NCI-H510A treated with DMSO at 0.1 percent for 48 hours (cell line): ENCODE data around the gene GATA6.

Source experiments
- DNase-seq: peaks from one replicate; lab custom pipeline; 2025; lab: John Stamatoyannopoulos, UW

Gene GATA6

GRCh38 chr18:22243513-22243912 lies 74.1 kb downstream of the GATA6 start:
- DNase-seq, result no peak

GRCh38 chr18:22250026-22250425 lies 80.6 kb downstream of the GATA6 start:
- no peak for DNase-seq

- DNase-seq, result no peak
Measured at GRCh38 chr18:22250591-22250996, 81.2 kb downstream of the GATA6 start.
